GM19463 (cell line): ENCODE results near the gene ZBTB44.
"Not testable (repeated sequence)": the region's sequence is repeated elsewhere in the genome, so short reads cannot be mapped to it uniquely, and the experiment has no call there.

Experiments used
- ATAC-seq: cut with Tn5 transposase; IDR thresholded peaks from one replicate; pipeline ENCODE4 v1.9.1; 2021; ENCODE audit warnings: mild to moderate bottlenecking, moderate library complexity; ENCODE audit not compliant: unreplicated experiment

ZBTB44 gene, protein sequence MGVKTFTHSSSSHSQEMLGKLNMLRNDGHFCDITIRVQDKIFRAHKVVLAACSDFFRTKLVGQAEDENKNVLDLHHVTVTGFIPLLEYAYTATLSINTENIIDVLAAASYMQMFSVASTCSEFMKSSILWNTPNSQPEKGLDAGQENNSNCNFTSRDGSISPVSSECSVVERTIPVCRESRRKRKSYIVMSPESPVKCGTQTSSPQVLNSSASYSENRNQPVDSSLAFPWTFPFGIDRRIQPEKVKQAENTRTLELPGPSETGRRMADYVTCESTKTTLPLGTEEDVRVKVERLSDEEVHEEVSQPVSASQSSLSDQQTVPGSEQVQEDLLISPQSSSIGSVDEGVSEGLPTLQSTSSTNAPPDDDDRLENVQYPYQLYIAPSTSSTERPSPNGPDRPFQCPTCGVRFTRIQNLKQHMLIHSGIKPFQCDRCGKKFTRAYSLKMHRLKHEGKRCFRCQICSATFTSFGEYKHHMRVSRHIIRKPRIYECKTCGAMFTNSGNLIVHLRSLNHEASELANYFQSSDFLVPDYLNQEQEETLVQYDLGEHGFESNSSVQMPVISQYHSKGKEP

DNA sequence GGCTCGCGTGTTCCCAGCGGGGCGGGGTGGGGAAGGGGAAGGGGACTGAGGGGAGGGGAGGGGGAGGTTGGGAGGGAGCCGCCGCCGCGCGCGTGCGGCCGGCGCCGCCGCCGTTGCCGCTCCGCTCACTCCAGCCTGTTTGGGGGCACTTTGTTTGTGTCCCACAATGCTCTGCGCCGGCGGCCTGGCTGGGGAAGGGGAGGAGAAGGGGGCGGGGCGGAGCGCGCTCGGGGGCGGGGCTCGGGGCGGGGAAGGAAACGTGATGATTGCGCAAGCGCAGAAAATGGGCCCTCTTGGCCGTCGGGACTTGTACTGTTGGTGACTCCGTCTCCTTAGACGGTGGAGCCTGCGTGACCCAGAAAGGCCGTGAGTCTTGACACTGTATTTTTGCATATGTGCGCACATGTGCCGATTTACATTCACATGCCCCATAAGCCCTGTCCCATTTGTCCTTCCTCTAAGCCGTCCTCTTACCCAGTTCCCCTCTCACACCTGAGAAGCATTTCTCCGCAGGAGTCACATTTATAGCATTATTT is at the start of gene ZBTB44:
ZBTB44 (minus strand) TSS at position 168 of the 536 bp plus-strand sequence. CDS start 53,044 bp downstream, outside the sequence.
- peak; percentile 48 for ATAC-seq

DNA sequence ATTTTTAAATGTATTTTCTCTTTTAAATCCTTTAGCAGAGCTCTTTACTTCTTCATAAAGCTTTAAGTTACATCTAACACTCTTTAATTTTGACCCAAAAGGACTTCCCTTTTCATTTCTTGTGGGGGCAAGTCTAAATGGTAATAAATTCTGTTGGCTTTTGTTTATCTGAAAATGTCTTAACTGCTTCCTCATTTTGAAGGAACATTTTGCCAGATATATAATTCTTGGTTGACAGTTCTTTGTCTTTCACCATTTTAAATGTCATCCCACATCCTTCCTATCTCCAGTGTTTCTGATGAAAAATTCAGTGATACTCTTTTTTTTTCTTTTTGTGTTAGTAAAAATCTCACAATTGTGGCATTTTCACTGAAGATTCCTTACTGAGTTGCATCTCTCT is 44.7 kb upstream of the ZBTB44 start:
- no peak for ATAC-seq

DNA sequence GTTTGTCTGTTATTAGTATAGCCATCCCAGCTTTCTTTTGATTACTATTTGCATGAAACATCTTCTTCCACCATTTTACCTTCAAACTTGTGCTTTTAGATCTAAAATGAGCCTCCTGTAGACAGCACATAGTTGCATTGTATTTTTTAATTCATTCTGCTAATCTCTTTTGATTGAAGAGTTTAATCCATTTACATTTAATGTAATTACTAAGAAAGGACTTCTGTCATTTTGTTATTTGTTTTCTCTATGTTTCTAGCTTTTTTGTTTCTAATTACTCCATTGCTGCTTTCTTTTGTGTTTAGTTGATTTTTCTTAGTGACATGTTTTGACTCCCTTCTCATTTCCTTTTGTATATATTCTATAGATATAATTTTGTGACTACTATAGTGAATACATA is 43.7 kb upstream of the ZBTB44 start:
- no peak for ATAC-seq

DNA sequence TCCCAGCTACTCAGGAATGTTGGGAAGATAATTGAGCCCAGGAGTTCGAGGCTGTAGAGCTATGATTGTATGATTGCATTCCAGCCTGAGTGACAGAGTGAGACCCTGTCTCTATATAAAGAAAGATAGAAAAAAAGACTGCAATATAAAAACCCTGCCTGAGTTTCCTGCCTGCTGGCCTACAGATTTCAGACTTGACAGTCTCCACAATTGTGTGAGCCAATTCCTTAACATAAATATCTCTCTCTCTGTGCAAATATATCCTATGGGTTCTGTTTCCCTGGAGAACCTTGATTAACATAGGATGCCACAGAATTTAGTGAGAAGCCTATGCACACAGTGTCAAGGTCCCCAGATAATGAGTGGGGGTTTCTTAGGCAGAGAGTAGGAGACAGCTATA is 32.5 kb upstream of the ZBTB44 start:
- no peak for ATAC-seq

DNA sequence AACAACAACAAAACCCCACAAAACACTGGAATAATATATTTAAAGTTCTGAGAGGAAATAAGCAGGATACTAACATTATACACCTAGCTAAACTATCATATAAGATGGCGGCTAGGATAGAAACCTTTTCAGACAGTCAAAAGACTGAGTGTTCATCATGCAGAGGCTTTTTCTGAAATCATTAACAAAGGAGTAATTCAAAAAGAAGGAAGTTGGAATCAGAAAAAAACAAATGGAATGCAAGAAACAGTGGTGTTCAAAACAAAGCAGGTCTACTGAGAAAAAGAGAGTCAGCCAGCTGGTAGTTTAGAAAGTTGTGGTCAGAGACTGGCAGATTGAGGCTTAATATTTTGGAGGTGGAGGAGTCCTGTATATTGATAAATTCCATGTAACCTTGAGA is 30.1 kb upstream of the ZBTB44 start:
- ATAC-seq, result no peak

DNA sequence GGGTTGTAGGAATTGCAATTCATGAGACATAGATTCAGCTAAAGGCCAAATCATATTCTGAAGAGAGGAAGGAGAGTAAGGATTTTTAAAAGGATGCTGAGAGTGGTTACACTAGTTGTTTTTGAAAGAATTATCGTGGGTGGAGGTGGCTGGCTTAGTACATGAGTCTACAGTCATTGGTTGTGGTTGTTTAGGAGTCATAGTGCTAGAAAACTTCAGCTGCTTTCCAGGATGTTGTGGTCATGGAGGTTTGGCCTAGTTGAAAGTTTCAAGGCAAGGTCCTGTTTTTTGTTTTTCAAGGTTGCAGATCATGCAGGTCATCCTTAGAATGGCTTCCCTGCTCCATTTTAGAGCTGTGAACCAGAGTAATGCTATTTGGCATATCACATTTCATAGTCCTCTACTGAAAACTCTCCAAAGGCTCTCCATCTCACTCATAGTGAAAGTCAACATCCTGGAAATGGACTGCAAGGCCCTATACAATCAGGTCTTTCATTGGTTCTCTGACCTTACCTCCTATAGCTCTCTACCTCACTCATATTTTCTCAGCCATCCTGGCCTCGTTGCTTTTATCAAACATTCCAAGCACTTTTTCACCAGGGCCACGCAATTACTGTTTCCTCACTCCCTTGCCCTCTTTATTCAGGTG is 26.1 kb upstream of the ZBTB44 start:
- ATAC-seq, result no peak

DNA sequence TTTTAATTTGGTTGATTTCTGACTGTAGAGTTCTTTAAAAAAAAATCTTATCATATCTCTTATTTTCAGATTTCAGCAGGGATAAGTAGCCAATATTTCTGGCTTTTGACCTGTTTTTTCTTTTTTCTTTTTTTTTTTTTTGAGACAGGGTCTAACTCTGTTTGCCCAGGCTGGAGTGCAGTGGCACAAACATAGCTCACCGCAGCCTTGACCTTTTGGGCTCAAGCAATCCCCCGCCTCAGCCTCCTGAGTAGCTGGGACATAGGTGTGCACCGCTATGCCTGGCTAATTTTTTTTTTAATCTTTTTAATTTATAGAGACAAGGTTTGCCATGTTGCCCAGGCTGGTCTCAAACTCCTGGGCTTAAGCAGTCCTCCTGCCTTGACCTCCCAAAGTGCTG is 23.9 kb upstream of the ZBTB44 start:
- no peak for ATAC-seq

DNA sequence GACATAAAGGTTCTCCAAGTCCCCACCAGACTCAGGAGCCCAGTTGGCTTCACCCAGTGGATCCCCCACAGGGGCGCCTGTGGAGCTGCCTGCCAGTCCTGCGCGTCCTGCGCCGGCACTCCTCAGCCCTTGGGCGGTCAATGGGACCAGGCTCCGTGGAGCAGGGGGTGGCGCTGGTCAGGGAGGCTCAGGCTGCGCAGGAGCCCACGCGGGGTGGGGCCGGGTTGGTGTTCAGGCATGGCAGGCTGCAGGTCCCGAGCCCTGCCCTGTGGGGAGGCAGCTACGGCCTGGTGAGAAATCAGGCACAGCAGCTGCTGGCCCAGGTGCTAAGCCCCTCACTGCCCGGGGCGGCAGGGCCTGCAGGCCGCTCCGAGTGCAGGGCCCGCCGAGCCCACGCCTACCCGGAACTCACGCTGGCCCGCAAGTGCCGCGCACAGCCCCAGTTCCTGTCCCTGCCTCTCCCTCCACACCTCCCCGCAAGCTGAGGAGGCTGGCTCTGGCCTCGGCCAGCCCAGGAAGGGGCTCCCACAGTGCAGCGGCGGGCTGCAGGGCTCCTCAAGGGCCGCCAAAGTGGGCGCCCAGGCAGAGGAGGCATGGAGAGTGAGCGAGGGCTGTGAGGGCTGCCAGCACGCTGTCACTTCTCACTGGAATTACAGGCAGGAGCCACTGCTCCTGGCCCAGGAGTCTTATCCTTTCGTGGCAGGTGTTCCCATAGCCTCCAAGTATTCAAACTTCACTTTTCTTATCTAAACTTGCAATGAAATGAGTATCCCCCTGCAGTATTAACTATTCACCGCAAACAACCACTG is 22.8 kb upstream of the ZBTB44 start:
- no peak for ATAC-seq

DNA sequence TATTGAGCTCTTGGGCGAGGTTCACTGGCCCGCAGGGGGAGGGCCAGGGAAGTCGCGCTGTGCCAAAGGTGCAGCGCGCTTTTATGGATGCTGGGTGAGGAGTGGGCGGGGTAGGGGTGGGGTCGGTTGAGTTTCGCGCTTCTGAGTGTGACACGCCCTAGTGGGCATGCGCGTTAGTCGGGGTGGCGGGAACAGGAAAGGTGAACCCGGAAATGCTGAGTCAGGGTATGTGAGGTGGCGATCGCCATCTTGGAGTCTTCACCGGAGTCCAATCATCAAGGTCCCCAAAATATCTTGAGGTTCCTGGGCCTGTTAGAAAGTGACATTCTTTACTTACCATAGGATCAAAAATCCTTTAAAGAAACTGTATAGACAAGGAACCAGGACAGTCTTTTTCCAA is 16.7 kb upstream of the ZBTB44 start:
- ATAC-seq, result not testable (repeated sequence)

DNA sequence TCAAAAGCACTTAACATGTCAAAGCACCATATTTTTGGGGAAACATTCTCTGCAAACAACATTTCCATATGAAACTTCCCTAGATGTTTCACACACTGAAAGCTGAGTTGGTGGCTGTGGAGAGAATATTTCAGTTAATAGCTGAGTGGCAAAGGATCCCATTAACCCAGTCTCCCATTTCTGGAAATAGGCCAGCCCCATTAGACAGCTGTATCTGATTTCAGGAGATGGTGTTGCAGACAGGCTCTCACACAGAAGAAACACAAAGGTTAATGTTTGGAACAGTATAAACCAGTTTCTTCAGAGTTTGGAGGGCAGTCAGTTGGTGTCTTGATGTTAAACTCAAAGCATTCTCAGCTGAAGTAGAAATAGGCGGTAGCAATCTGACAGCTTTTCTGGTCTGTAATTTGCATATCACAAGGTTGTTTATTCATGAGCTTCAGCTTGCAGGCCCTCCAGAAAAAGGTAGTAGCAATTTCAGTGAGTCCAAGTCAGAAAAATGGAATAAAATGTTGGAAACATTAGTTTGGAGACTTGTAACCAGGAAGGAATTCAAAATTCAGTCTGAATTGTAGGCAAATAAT is 15.5 kb upstream of the ZBTB44 start:
- ATAC-seq, result no peak

DNA sequence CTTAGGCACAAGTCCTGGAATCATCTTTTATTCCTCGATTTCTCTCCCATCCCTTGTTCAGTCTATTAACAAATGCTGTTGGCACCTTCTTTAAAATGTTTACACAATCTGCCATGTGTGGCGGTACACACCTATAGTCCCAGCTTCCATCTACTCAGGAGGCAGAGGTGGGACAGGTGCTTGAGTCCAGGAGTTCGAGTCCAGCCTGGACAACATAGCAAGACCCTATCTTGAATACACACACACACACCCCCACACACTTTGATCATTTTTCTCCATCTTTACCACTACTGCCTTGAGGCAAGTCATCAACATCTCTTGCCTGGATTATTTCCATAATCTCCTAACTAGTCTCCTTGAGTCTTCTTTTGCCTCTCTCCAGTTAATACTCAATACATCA is 13.7 kb upstream of the ZBTB44 start:
- ATAC-seq, result no peak

DNA sequence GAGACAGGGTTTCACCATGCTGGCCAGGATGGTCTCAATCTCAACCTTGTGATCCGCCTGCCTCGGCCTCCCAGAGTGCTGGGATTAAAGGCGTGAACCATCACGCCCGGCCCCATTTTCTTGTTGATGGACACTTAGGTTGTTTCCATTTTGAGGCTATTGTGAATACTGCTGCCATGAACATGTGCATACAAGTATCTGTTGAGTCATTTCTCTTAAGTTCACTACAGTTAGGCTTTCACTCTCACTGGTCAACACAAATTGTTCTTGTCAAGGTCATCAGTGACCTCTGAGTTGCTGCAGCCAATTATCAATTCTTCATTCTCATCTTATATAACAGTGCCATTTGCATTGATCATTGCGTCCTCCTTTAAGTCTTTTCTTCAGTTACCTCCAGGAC is 13.0 kb upstream of the ZBTB44 start:
- ATAC-seq, result no peak

DNA sequence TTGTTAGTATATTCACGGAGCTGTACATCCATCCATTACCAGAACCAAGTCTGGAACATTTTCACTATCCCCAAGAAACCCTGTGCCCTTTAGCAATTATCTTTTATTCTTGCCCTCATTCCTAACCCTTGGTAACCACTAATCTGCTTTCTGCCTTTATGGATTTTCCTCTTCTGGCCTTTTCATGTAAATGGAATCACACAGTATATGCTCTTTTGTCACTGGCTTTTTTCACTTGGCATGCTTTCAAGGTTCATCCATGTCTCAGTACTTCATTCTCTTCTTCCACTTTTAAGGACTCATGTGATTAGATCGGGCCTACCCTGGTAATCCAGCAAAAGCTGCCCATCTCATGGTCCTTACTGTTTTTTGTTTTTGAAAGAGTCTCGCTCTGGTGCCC is 11.0 kb upstream of the ZBTB44 start:
- no peak for ATAC-seq

DNA sequence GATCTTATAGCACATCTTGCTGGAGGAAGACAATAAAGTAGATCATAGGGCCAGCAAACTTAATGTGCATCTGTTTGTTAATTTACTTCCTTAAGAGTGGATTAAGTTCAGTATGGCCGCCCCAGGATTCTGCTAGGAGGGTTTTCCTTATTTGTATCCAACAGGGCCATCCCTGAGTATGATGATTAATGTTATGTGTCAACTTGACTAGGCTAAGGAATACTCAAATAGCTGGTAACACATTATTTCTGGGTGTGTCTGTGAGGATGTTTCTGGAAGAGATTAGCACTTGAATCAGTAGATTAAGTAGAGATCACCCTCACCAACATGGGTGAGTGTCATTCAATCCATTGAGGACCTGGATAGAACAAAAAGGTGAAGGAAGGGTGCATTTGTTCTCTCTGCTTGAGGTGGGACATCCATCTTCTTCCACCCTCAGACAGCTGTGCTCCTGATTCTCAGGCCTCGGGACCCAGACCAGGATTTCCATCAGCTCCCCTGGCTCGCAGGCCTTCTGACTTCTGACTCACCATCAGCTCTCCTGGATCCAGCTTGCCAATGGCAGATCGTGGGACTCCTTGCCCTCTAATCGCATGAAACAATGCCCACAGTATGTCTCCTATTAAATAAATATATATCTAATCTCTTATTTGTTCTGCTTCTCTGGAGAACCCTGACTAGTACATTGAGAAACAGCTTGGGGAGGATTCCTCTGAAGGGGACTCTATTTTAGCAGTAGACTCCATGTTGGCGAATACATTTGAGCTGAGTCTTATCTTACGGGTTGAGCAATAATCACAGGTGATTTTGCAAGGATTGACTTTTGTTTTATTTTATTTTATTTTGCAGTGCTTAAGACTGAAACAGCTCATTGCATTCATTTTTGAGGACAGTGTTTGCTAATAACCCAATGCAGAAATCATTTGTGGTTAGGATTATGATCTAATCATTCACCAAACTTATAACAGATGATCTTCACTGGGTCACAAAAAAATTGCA is 9.0 kb upstream of the ZBTB44 start:
- no peak for ATAC-seq

DNA sequence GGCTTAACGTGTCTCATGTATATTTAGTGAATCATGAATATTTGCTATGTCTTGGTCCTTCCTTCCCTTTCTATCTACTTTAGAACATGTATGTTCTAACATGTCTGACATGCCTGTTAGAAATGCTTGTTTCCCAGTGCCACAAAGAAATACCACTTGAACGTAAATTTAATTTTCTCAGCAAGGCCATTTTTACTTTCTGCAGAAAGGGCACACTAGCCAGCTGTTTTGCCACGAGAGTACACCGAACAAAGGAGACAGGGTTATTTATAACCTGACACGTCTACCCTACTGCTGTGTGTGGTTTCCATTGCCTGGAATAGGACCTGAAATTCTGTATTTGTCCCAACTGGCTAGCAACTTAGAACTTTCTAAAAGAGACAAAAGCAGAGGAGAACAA is 7.4 kb upstream of the ZBTB44 start:
- ATAC-seq, result no peak

DNA sequence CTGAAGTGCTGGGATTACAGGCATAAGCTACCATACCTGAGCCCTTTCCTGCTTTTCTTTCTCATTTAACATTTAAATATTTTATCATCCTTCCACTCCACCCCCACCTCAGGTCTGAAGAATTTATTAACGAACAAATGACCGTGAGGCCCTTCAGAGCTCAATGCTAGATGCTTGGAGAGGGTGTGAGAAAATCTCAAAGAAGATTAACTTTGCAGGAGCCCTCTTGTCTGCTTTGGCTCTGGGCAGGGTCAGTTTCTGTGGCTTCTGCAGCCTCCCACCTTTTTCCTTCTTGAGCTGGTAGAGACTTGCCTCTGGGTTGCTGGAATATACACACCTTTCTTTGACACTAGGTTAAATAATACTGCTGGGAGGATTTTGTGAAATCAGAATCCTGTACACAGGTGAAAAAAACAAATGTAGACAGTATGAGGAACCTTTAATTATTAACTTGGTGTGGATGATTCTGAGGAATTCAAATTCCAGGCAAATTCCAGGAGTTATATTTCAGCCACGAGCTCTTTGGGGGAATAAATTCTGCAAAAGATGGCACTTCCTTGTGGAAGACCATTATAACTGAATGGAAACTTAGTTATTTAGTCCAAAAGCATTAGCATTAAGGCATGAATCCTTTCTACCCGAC is 3.4 kb upstream of the ZBTB44 start:
- ATAC-seq, result no peak

DNA sequence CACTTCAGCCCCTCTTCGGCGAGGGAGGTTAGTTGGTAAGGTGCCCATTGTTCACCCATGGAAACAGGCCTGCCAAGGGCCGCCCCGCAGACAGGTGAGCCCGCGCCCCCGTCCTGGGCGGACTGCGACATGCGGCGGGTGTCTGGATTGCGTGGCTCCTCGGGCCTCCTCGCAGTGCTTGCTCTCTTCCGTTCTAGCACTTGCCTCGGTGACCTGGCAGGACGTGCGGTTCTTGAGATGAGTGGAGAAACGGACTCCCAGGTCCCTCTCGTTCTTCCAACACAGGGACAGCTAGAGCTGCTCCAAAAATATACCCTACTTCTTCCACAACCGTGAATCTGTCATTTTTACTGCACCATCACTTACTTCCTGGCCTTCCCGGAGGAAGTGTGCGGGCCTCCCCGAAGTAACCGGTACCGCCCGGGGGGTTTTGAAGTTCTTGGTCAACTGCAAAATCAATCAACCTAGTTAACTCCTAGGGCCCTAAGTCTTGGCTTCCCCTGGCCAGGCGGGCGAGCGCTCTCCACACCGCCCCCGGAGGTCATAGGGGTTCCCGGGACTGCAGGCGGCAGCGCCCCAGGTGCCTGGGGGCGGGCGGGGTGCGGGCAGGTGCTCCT is 745 bp upstream of the ZBTB44 start:
- peak; percentile 26 for ATAC-seq

DNA sequence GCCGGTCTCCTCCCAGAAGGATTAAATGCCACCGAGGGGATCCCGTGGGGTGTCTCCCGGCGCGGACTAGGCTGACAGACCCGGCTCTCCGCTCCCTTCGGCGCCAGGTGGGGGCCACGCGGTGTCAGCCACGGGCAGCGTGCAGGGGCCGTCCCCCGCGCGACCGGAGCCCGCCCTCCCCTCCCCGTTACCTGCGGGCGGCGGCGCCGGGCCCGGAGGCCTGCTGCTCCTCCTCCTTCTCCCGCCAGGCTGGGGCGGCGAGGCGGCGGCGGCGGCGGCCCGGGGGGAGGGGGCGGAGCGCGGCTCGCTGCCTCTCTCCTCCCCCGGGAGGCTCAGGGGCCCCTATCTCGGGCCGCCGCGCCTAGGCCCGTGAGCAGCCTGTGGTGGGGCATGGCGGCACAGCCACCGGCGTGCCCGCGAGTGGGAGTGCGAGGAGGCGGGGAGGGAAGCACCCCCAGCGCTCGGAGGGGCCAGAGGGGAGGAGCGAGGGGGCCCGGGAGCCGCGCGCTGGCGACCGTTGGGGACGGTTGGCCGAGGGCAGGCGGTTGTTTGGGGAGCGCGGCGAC is 450 bp downstream of the ZBTB44 start:
- ATAC-seq, result peak; percentile 55
